Adrenal gland (tissue), 12 donors: ENCODE data around the gene CNOT8. TPM values are rescaled to one million over a fixed set of nuclear protein-coding genes. Genes with fewer than 3 reads are reported as not detected.

Source experiments
- DNase-seq, 7 donors: peaks; one replicate each; pipeline ENCODE4 v3.0.0-alpha.2; 2019 to 2020
- H3K27ac ChIP-seq, 5 donors: fragments of 200-600 bp; sonication (generic) in 4 of 5; 1 replicate in 3 of 5; 2 replicates in 2 of 5; pipeline versions ENCODE4 v1.5.1 to v1.8.0; 2016 to 2020; ENCODE audit warnings: mild to moderate bottlenecking in 1 of 5
- H3K27me3 ChIP-seq: fragments of 200-600 bp; 2 replicates; pipeline ENCODE4 v1.8.0; 2021
- H3K36me3 ChIP-seq, 2 donors: fragments of 200-600 bp; replicated peaks in 1 of 2; 1 replicate in 1 of 2; 2 replicates in 1 of 2; pipeline versions ENCODE4 v1.5.1 to v1.8.0; 2018 to 2022
- H3K4me1 ChIP-seq, 2 donors: fragments of 200-600 bp; replicated peaks in 1 of 2; 1 replicate in 1 of 2; 2 replicates in 1 of 2; pipeline versions ENCODE4 v1.5.1 to v1.8.0; 2018 to 2021
- H3K4me3 ChIP-seq, 4 donors: fragments of 200-600 bp; sonication (generic) in 3 of 4; one replicate each; pipeline ENCODE4 v1.5.1; 2016 to 2018
- H3K9me3 ChIP-seq, 3 donors: fragments of 200-600 bp; sonication (generic) in 1 of 3; replicated peaks in 1 of 3; 1 replicate in 2 of 3; 2 replicates in 1 of 3; pipeline versions ENCODE4 v1.5.1 to v1.8.0; 2016 to 2021
- CTCF ChIP-seq, 6 experiments: fragments of 450-650 bp in 4 of 6; fragments of 200-600 bp in 2 of 6; sonication (generic) in 1 of 6; IDR thresholded peaks; 1 replicate in 5 of 6; 2 replicates in 1 of 6; pipeline versions ENCODE4 v1.5.1 to v1.8.0; 2016 to 2021; ENCODE audit warnings: antibody characterized with exemption in 6 of 6, mild to moderate bottlenecking in 2 of 6, moderate library complexity in 1 of 6
- POLR2A ChIP-seq, 2 donors: fragments of 450-650 bp; IDR thresholded peaks; one replicate each; pipeline ENCODE4 v1.6.1; 2017; ENCODE audit warnings: antibody characterized with exemption in 2 of 2, mild to moderate bottlenecking in 2 of 2, moderate library complexity in 1 of 2
- WGBS, 4 donors: extraction: QIAGEN DNeasy Blood & Tissue Kit in 2 of 4; methylation state at CpG; one replicate each; pipeline versions ENCODE4 v1.1.5 to v1.1.7; 2013 to 2017; 5-methylcytosine and 5-hydroxymethylcytosine counted together
- intact Hi-C, 2 donors: fragments of 100-400 bp; cut with DNase I; formaldehyde crosslinking; loops; one replicate each; pipeline versions ENCODE4 v1.14.1 to v1.15.0; 2022 to 2023
- polyA plus RNA-seq, 3 donors: library from polyadenylated mRNA; stranded (reverse); fragments of 200-250 nt in 2 of 3; fragments of 350-450 nt in 1 of 3; fragmentation: Illumina TruSeq in 1 of 3; extraction: RNeasy Lipid Tissue Mini Kit (QIAGEN cat#74804) in 1 of 3; gene quantifications; one replicate each; pipeline ENCODE4 v1.2.3, GENCODE V29; 2013 to 2014
- total RNA-seq, 9 donors: library from RNA; depleted of rRNA in 4 of 9; stranded (reverse); fragments of >200 nt in 4 of 9; fragments of 120-200 nt in 1 of 9; fragmentation: NEBNext Ultra II Directional in 1 of 9; extraction: Animal tissue kit (Norgen Biotek cat#: 25700) in 1 of 9; gene quantifications; one replicate each; pipeline versions ENCODE4 v1.1.0 to v1.2.4, GENCODE V29; 2013 to 2023
- donor health status: healthy with polysubstance abuse.
- donor health status: Bipolar disorder and iron deficiency.
- donor health status: DM: yes; HTN: yes; CAD: no.
- donor health status: DM: no; HTN: no; CAD: no.
- donor health status: DM: no; HTN: no; CAD: no.
- donor health status: DM: yes; HTN: yes; CAD: no.

CNOT8 gene
- total and polyA plus RNA-seq, 12 donors, result 25.6 to 109 (median 67.6) TPM

- Histone ChIP-seq H3K9me3 (no peaks in the 10 kb centered on the region), H3K4me1 (peaks cover 0 to 36% of the 10 kb centered on the region in 2 donors), H3K27me3 (no peaks in the 10 kb centered on the region), H3K36me3 (no peaks in the 10 kb centered on the region), H3K4me3 (peak overlapping the region in 1 of 4 donors; percentile 86), H3K27ac (peak overlapping the region in 3 of 5 donors; percentile 72 to 90 (median 83))
- intact Hi-C loops, result no loop called here
- TF ChIP-seq CTCF (IDR thresholded peaks at IDR 0.05) (no peak), POLR2A (IDR thresholded peaks at IDR 0.05) (no peak)
- 62 to 68% (median 64%) methylated on average over 6 of the region's 6 CpGs for WGBS, 4 donors
- DNase-seq, result peak in 1 of 7 donors; percentile 45
Observed at GRCh38 chr5:154849264-154849785, 9.1 kb upstream of the CNOT8 start.

DNA sequence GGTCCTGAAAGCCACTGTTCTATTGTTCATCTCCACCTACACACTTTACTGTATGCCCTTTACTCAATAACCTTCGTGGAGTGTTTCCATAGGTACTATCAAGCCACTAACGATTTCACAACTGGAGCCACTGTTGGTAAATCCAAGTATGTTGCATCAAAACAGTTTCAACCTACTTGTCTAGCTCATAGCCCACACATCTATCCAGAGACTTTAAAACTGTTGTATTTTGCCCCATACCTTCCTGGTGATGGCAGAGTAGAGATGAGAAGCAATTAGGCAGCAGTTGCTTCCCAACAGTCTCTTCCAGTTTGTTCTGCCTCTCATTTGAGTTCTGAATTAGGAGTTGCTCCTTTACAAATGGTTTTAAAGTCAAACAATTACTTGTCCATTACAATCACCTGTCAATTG lies 8.6 kb upstream of the CNOT8 start:
- Histone ChIP-seq H3K4me3 (peak overlapping the region in 3 of 4 donors; percentile 35 to 86 (median 50)), H3K9me3 (no peaks in the 10 kb centered on the region), H3K36me3 (no peaks in the 10 kb centered on the region), H3K27me3 (no peaks in the 10 kb centered on the region), H3K27ac (peak overlapping the region in 4 of 5 donors; percentile 44 to 90 (median 78)), H3K4me1 (peaks cover 0 to 33% of the 10 kb centered on the region in 2 donors)
- intact Hi-C loops, result no loop called here
- 5 to 27% (median 11%) methylated on average over 2 of the region's 2 CpGs for WGBS, 4 donors
- DNase-seq, result peak in 1 of 7 donors; percentile 2
- TF ChIP-seq POLR2A (IDR thresholded peaks at IDR 0.05) (no peak), CTCF (IDR thresholded peaks at IDR 0.05) (no peak)

DNA sequence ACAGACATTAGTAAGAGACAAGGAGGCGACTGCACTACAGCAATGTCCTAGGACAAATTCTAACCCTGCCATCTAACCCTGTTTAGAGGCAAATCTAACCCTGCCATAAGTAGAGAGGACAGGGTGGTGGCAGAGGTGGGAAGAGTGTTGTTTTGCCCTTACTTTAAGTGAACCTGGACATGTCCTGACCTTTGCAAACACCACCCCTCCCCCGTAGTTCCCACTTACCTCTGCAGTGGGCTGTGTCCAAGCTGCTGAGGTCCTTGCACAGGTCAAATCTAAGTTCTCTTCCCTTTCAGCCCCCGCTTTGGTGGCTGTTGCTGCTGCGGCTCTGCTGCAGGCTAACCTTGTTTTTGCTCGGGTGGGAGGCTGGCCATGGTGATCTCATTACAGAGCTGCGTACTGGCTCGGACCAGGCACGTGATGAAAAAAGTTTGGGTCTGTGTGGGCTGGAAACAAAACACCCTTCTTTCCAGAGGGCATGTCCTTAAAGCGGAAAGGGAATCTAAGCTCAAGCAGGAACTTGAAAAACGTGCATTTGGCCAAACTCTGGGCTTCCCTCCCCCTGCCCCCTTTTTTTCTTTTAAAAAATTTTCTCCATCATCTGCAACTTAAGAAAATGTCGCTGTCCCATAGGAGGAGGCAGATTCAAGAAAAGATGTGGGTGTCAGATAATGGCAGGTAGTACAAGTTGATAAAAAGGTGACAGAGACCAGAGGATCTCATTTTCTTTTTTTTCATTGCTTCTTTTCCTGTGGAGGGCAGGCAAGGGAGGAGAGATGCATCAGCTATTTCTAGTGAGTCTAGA lies 8.0 kb upstream of the CNOT8 start, which contains the start of gene FAXDC2:
FAXDC2 (minus strand) TSS at position 349 of the 808 bp plus-strand sequence. CDS start 12,425 bp downstream, outside the sequence.
- intact Hi-C loops, result no loop called here

More for the DNA sequence above, 8.0 kb upstream of the CNOT8 start, which contains the start of gene FAXDC2:
- TF ChIP-seq POLR2A (IDR thresholded peaks at IDR 0.05), result peak; percentile 44 to 91
- TF ChIP-seq CTCF (IDR thresholded peaks at IDR 0.05), result no peak
- Histone ChIP-seq H3K36me3 (no peaks in the 10 kb centered on the region), H3K4me1 (peaks cover 0 to 29% of the 10 kb centered on the region in 2 donors), H3K4me3 (peak within 1 kb of the TSS in 3 of 4 donors; percentile 35 to 86 (median 50)), H3K27ac (peak within 1 kb of the TSS in 4 of 5 donors; percentile 44 to 90 (median 78)), H3K27me3 (no peaks in the 10 kb centered on the region), H3K9me3 (no peaks in the 10 kb centered on the region)
- 2 to 8% (median 3%) methylated on average over 11 of the region's 11 CpGs for WGBS, 4 donors
- peak; percentile 73 to 92 (median 87) for DNase-seq
